ENCODE results near the gene DIAPH1.

The DIAPH1 gene

DNA sequence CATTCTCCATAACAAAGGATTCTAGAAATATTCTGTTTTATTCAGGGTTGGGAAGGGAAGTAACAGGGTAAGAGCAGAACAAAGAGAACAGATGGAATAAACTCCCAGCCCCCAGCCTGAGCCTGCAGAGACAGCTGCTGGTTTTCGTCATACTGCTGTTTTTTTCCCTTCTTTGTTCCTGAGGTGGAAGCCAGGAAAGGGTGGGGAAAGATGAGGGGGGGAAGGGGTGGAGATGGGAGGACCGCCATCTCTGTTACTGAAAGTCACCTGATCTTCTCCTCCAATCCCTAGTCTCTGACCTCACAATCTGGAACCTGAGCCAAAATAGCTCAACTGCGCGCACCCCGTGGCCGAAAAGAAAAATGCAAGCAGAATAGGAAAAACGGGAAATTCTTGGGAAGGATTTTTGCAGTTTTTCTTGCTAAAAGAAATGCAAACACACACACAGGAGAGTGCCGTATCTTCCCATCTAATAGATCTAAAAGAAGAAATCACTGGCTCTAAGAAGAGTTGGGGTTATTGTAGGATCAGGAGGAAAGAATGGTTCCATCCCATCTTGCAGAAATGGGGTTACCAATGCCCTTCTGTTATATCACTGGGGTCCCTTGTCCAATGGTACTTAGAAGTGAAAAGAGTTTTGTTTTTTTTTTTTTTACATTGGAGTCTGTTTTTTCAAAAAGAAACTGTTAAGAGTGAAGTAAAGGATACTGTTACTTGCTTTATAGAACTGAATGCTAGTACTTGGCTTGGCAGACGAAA is 57.9 kb downstream of the DIAPH1 start:
- DNase-seq (ENCODE audit: low read depth) = no peak

DNA sequence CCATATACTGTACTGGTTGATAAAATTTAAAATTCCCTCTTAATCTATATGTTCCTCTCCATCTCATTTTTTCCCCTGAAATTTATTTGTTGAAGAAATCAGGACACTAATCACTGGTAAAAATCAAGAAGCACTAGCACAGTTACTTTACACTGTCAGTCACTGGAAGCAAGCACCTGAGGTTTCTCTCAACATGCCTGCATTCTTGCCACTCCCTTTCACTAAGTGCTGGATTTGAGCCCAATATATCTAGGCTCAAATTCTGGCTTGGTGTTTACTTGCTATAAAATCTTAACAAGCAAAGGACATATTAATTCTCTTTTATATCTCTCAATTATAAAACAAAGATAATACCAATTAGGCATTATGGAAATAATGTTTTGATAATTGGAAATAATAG is 58.6 kb downstream of the DIAPH1 start:
- no peak for DNase-seq (ENCODE audit: low read depth)

DNA sequence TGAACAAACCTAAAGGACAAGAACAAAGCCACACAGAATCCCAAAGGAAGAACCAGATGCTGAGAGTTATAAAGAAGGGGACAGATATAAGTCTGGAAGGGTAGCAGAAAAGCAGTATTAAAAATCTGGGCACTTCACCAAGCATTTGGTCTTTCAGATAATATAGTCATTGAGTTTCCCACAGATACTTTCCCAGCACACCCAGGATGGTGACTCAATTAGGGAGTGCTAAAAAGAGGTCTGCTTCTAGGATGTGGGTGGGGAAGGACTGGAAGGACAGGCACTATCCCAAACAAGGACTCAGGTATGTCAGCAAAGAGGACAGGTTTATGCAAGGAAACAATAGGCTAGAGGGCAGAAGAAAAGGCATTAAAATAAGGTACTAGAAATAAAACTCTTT is 59.3 kb downstream of the DIAPH1 start:
- DNase-seq (ENCODE audit: low read depth) = no peak

DNA sequence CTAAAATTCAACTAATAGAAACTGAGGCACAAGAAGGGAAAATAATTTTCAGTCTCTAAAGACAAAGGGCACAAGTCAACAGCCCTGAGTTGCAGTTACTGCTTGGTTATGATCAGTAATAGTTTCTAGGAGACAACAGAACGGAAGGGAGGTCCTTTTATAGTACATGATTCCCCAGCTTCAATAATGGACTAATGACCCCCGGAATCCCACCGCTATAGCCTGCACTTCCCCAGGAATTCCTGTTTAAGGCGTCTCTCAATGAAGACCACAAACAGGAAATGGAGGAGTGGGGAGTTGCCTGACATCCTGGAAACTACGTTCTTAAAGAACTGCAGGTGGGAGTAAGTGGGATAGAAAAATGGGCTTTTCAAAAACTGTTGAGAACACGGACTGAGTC is 60.6 kb downstream of the DIAPH1 start:
- DNase-seq (ENCODE audit: low read depth) = no peak

DNA sequence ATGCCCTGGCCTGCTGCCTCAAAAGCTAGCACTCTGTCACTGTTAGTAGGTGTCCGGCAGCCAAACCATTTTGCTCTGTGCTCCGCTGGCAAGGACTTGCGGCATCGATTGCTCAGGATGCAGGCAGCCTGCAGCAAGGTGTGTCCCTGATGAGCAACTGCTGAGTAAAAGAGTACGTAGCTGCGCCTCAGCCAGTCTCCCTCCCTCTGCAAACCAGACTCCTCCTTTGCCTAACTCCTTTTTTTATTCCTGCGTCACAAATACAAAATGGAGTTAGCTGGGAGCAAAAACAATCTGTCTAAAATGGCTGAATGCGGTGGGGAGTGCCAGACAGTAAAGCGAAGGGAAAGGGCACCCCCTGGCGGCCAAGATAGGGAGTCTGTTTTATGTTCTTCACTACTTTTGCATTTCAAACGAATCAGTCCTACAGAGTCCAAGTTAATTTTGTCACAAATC is 61.1 kb downstream of the DIAPH1 start:
- DNase-seq (ENCODE audit: low read depth) = no peak

DNA sequence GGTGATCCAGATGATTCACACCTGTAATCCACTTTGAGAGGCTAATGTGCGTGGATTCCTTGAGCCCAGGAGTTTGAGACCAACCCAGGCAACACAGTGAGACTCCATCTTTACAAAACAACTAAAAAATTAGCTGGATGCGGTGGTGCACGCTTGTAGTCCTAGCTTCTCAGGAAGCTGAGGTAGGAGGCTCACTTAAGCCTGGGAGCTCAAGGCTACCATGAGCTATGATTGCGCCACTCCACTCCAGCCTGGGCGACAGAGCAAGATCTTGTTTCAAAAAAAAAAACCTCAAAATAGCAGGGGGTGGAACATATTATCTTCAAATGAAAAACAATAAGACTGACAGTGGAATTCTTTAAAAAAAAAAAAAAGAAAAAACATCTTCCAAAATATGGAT is 70.9 kb downstream of the DIAPH1 start:
- DNase-seq (ENCODE audit: low read depth) = no peak

DNA sequence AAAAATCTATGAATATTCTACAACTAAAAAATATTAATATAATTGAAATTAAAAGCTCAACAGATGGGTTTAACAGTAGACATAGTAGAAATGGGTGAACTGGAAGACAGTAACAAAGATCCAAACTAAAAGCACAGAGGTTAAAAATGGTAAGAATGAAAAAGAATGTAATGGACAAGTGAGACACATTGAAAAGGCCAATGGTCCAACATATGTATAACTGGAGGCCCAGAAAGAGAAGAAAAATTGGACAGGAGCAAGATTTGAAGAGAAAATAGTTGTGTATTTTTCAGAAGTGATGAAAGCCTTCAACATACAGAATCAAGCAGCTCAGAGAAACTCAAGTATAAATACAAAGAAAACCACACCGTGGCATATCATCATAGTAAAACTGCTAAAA is 71.3 kb downstream of the DIAPH1 start:
- no peak for DNase-seq (ENCODE audit: low read depth)

DNA sequence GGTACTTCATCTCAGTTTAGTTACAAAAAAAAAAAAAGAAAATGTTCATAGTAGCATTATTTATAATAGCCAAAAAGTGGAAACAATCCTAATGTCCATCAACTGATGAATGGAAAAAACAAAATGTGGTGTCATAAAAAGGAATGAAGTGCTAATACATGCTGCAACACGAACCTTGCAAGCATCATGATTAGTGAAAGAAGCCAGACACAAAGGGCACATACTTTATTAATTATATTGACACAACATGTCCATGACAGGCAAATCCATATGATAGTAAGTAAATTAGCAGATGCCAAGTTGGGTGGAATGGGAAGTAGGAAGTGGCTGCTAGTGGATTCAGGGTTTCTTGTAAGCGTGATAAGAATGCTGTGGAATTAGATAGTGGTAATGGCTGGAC is 75.7 kb downstream of the DIAPH1 start:
- peak; percentile 31 for DNase-seq (ENCODE audit: low read depth)

DNA sequence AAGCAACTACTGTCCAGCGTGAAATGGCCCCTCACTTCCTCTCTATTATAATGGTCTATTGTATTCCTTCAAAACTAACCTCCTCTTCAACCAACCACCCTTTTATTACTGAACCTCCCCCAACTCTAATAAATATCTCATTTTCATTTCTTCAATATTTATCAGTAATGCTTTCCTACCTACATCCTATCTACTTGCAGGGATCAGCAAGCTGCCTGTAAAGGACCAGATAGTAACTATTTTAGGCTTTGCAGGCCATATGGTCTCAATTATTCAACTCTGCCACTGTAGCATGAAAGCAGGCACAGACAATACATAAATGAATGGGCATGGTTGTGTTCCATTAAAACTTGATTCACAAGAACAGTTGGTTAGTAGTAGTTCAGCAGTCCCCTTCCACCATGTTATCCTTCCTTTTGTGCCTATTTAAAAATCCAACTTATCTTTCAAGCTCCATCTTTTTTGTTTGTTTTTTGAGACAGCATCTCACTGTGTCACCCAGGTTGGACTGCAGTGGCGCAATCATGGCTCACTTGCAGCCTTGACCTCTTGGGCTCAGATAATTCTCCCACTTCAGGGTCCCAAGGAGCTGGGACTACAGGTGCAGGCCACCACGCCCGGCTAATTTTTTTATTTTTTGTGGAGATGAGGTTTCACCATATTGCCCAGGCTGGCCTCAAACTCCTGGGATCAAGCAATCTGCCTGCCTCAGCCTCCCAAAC is 84.1 kb downstream of the DIAPH1 start:
- no peak for DNase-seq (ENCODE audit: low read depth)

DNA sequence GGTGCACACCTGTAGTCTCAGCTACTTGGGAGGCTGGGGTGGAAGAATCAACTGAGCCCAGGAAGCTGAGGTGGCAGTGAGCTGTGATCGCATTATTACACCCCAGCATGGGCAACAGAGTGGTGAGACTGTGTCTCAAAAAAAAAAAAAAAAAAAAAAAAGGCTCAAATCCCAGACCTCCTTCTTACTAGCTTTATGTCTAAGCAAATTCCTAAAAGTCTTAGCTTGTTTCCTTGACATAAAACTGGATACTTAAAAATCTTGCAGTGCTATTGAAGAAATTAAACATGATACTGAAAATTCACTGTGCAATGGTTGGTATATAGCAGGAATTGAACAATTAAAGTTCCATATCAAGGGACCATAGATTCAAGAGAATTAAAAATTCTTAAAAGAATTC is 84.9 kb downstream of the DIAPH1 start:
- DNase-seq (ENCODE audit: low read depth) = no peak

DNA sequence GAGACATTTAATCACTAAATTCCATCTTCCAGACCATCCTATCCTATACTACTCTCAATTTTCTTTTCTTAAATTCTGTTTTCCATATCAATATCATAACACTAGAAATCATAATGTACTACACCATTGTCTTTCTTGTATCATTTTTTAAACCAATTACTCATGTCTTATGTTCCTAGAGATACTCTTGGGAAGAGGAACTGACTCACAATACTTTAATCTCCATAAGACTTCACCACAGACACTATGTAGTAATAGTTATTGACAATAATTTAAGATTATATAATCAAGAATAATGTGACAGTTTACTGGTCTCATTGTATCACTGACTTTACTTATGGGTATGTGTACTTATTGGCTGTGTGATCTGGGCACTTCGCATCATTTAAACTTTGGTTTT is 86.1 kb downstream of the DIAPH1 start:
- DNase-seq (ENCODE audit: low read depth) = no peak

DNA sequence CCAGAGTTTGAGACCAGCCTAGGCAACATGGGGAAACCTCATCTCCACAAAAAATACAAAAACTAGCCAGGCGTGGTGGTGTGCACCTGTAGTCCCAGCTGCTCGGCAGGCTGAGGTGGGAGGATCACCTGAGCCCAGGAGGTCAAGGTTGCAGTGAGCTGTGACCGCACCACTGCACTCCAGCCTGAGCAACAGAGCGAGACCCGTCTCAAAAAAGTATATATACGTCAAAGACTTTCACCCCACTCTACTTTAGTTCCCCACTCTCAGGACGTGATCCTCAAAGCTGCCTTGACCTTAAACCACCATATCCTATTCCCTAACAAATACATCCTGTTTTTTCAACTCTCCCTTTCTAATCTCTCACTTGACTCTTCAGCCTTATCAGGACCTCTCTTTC is 88.9 kb downstream of the DIAPH1 start:
- no peak for DNase-seq (ENCODE audit: low read depth)

DNA sequence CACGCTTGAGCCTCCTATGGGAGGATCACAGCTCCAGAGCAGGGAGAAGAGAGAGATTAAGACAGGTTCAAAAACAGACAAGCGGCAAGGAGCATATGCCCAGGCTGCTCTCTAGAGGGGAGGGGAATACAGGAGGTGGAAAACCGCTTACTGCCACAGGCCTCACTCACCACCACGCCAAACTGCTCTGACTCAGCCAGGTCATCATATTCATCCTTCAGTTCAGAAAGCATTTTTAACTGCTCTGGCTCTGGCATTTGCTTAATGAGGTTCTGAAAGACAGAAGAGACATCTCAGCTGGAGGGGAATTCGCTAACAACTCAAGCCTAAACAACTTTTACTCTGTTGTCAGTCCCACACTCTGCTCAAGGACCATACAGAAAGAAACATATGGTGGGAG is 89.8 kb downstream of the DIAPH1 start:
- no peak for DNase-seq (ENCODE audit: low read depth)

DNA sequence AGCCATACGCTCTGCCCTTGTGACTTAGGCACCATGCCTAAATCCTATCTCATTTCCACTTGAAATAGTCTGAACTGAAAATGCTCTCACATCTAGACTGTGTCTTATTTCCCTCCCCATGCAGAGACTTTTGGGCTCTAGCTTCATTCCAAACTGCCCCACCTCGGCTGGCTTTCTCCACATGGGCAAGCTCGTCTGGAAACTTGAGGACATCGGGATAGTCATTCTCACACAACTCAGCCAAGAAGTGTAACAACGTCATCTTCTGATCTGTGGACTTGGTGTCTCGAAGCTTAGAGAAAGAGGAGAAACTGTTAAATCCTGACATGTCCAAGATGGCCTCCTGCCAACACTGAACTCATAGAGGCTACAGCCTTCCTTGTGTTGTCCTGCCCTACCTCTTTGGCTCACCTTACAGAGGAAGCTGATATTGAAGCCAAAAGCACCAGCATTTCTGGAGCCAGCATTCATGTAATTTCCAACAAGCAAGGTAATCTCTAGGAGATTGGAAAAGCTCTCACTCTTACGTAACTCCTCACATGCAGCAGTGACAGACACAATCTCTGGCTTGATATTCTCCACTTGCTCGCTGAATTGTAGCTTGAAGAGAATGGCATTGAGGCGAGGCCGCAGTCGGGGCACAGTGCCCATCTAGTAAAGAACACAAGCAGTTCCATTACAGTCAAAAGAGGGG is 90.4 kb downstream of the DIAPH1 start:
- no peak for DNase-seq (ENCODE audit: low read depth)

DNA sequence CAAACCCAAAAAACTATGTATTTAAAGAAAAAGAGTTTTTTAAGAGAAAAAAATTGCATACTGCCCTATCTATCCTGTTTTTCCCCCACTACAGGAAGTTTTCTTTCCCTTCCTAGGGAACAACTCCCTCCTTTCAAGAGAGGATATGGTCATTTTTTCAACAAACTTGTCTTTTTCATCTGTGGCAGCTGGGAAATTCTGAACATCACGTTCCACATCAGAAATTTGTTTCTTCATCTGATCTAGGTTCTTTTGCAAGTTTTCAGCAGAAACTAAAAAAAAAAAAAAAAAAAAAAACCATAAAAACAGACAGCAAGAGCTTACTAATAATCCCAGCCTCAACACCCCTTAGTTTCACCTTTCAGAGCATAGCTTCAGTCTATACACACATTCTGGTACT is 91.4 kb downstream of the DIAPH1 start:
- DNase-seq (ENCODE audit: low read depth) = no peak

DNA sequence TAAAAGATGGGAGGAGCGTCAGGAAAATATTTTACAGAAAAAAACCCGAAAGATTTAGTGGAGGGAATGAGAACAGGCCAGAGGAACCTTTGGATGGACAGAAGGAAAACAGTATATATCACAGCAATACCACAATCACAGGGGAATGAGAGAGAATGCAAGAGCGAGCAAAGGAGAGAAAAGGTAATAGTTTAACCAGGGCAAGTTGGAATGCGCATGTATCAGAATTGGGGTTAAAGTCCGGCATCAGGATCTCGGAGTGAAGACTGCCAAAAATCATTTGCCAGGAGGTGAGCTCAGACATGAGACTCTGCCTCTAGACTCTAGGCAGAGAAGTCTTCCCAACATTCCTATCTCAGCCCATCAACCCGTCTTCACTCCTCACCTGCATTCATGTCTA is 93.1 kb downstream of the DIAPH1 start:
- DNase-seq (ENCODE audit: low read depth) = no peak

DNA sequence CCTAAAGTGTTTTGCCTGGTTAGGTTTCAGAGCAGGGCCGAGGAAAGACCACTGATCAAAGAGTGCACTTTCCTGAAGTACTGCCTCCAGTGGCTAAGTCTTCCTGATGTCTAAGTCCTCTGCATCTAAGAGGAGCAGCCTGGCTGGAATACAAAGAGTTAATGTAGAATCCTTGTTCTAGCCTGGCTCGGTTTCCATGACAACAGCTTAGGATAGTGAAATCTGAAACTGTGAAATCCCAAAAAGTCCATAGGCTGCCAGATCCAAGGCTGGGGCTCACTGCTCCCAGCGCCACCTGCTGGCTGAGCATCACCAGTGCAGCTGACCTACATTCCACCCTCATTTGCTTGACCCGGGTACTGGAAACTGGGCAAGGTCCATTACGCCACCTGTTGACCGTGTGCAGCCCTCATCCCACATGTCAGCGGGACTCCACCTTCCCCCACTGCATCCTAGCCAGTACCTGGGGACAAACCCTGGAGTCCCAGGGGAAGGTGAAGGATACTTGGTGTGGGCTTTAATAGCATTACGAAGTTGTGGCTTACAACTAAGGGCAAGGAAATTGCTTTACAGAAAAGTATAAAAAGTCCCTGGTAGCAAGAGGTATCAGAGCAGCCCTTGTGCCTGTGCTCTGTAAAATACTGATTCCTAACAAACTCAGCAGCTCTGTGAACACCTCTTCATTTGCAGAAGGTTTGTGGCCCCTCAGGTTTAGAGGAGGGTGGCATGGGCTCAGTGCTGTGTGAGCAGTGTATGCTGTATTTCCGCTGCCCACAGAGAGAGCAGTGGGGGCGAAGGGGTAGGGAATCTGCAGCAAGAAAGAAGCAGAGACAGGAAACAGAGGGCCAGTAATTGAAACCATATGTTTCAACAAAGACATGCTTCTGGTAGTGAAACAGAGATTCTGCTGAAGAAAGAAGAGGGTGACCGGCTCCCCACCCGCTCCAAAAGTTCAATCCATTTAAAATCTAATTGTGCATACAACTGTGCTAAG is 93.9 kb downstream of the DIAPH1 start:
- no peak for DNase-seq (ENCODE audit: low read depth)

DNA sequence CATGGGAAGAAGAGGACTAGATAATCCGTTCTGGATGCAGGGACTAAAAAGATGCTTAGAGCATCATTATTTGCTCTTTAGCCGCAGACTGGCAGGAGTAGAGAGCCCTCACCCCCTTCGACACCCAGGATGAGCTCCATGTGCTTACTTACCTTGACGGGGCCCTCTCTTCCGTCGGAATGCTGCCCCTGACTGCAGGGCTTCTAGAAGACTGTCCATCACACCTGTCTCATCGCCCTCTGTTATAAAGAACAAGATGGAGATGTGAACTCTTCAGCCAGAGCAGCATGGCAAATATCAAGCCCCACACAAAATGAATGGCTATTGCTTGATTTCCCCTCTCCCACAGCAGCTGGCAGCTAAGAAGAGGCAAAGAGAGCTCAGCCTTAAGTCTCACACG is 94.8 kb downstream of the DIAPH1 start:
- DNase-seq (ENCODE audit: low read depth) = no peak

DNA sequence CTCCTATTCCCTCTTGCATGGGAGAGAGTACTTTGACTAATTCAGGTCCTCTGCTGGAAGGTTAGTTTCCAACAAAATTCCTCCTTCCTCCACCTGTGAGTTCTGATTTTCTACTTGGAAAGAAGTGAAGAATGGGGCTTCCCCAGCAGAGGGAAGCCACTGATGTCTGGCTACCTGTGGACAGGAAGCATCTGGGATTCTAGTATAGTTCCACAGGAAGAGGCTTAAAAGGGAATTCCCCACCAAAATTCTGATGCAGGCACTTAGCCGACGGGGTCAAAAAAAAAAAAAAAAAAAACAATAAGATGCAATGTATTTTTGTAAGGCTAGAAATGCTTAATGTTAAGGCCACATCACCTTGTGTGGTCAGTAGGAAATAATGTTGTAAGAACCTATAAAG is 96.5 kb downstream of the DIAPH1 start:
- DNase-seq (ENCODE audit: low read depth) = no peak

DNA sequence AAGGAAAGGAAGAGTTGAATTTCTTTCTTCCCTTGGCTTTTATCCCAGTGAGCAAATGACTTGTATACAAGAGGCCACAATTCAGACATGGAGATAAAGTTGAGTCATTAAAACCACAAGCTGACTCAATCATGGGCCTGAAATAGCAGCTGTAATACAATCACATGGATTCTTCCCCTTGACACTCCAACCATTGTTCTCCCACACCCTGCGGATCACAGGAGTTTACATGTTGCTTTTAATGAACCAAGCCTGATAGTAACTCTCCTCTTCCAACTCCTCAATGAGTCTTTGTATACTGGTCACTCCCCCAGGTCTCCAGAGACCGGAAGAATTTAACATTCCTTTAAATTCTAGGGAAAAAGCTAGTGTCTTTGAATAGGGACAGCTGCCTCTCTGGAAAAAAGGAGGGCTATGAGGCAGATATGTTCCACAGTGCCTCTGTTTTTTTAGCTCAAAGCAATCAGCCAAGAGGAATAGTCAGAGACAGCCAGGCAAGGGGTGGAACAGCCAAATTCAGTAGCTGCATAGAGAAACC is 97.5 kb downstream of the DIAPH1 start:
- DNase-seq (ENCODE audit: low read depth) = no peak
